ENCODE results near the gene UGCG. TPM values are rescaled to one million over a fixed set of nuclear protein-coding genes. Genes with fewer than 3 reads are reported as not detected.

UGCG gene
- total and polyA plus RNA-seq, 9 of the 15 experiments (the other 6 are each of a cell fraction or from before 2014, with no cell fraction given) = 20.0 to 40.3 (median 29.2) TPM

DNA sequence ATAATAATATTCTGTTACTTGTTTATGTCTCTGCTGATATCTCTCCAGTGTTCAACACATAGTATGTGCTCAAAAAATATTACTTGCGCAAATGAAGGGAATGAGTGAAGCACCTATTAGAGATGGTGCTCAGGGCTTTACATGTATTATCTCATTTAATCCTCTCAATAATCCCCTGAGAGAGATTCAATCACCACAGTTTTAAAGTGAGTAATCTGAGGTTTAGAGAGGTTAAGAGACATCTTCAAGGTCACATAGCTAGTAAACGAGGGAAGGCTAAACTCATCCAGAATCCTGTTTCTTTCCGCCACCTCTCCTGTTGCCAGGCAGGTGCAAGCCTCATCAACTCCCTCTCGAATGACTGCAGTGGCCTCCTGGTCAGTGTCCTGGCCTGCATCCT, 82.0 kb downstream of the UGCG start:
- H3K4me3 ChIP-seq = no peak overlapping the region
- BruUV-seq (replicated peaks) = no TSS peak
- H3K9ac ChIP-seq (ENCODE audit: insufficient read depth in 1 of 2, low read depth in 2 of 2, low read length in 2 of 2) = no peak overlapping the region
- WGBS (ENCODE audit: insufficient coverage, low coverage, missing lambda C conversion rate) = 41% methylated on average over 4 of the region's 4 CpGs
- no peak overlapping the region for H3K27ac ChIP-seq (ENCODE audit: extremely low read depth, low read depth, low read length)
- H3K4me2 ChIP-seq (ENCODE audit: insufficient read depth, low read length) = no peak overlapping the region
- no peak for TF ChIP-seq ZFP1 (CRISPR knock-in tag; IDR thresholded peaks at IDR 0.05)
- no peak for TF ChIP-seq CHD4 (IDR thresholded peaks at IDR 0.05; ENCODE audit: insufficient read depth, insufficient replicate concordance, low read depth, low read length, poor library complexity, severe bottlenecking)
- TF ChIP-seq, protein P1, sequence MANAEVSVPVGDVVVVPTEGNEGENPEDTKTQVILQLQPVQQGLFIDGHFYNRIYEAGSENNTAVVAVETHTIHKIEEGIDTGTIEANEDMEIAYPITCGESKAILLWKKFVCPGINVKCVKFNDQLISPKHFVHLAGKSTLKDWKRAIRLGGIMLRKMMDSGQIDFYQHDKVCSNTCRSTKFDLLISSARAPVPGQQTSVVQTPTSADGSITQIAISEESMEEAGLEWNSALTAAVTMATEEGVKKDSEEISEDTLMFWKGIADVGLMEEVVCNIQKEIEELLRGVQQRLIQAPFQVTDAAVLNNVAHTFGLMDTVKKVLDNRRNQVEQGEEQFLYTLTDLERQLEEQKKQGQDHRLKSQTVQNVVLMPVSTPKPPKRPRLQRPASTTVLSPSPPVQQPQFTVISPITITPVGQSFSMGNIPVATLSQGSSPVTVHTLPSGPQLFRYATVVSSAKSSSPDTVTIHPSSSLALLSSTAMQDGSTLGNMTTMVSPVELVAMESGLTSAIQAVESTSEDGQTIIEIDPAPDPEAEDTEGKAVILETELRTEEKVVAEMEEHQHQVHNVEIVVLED (CRISPR knock-in tag; IDR thresholded peaks at IDR 0.05) = no peak
- no peak for TF ChIP-seq GTF2F1 (IDR thresholded peaks at IDR 0.05; ENCODE audit: low read depth, low read length)
- no peak for TF ChIP-seq KAT7 (CRISPR knock-in tag; IDR thresholded peaks at IDR 0.05; ENCODE audit: borderline replicate concordance)
- no peak for FAIRE-seq
- H3K27me3 ChIP-seq (ENCODE audit: control insufficient read depth in 2 of 2, insufficient read depth in 2 of 2, low read length in 2 of 2) = peaks cover 0 to 6% of the 10 kb centered on the region in 2 experiments; a peak in 3 of 5 replicates
- no peak for DNase-seq (ENCODE audit: extremely low read depth in 1 of 4, low spot score in 3 of 4)
- in situ Hi-C loops (cut with MboI) = no loop called here
- intact Hi-C loops (cut with micrococcal nuclease) = no loop called here
- no peaks in the 10 kb centered on the region for H3K36me3 ChIP-seq (ENCODE audit: control insufficient read depth, insufficient read depth, low read length)
- no peaks in the 10 kb centered on the region for H4K20me1 ChIP-seq (replicated peaks; ENCODE audit: control insufficient read depth, insufficient read depth, low read length)
- no peak for ATAC-seq
- H2AFZ ChIP-seq (ENCODE audit: low read depth, low read length) = no peak overlapping the region
- H3K4me1 ChIP-seq (replicated peaks in 1 of 2; ENCODE audit: control insufficient read depth in 2 of 2, insufficient read depth in 2 of 2, low read length in 2 of 2) = peaks cover 9 to 11% of the 10 kb centered on the region in 2 experiments; a peak in 4 of 5 replicates
- CTCF ChIA-PET (ENCODE audit: low intra/inter-chr PET ratio) = no interaction called here
- POLR2A ChIA-PET = interaction anchor here (1.1 kb wide), 1 partner anchor 16 kb away, joined by 3 read pairs; no protein-coding TSS in a partner anchor
- no peaks in the 10 kb centered on the region for H3K9me1 ChIP-seq (ENCODE audit: control insufficient read depth, insufficient read depth, low read length)
- H3K9me3 ChIP-seq (replicated peaks; ENCODE audit: control insufficient read depth, insufficient read depth, low read depth, low read length) = no peaks in the 10 kb centered on the region
- H3K79me2 ChIP-seq (ENCODE audit: control insufficient read depth, insufficient read depth, low read length) = no peaks in the 10 kb centered on the region
